Measurements from ENCODE around the gene FAF1.
"Not testable (repeated sequence)": the region's sequence is repeated elsewhere in the genome, so short reads cannot be mapped to it uniquely, and the experiment has no call there.

DNA sequence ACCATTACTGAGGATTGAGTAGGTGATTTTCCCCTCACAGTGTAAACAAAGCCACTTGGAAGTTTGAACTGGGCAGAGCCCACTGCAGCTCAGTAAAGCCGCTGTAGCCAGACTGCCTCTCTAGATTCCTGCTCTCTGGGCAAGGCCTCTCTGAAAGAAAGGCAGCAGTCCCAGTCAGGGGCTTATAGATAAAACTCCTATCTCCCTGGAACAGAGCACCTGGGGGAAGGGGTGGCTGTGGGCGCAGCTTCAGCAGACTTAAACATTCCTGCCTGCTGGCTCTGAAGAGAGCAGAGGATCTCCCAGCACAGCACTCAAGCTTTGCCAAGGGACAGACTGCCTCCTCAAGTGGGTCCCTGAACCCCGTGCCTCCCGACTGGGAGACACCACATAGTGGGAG is 45.5 kb upstream of the FAF1 start:
- TF ChIP-seq, protein P1, sequence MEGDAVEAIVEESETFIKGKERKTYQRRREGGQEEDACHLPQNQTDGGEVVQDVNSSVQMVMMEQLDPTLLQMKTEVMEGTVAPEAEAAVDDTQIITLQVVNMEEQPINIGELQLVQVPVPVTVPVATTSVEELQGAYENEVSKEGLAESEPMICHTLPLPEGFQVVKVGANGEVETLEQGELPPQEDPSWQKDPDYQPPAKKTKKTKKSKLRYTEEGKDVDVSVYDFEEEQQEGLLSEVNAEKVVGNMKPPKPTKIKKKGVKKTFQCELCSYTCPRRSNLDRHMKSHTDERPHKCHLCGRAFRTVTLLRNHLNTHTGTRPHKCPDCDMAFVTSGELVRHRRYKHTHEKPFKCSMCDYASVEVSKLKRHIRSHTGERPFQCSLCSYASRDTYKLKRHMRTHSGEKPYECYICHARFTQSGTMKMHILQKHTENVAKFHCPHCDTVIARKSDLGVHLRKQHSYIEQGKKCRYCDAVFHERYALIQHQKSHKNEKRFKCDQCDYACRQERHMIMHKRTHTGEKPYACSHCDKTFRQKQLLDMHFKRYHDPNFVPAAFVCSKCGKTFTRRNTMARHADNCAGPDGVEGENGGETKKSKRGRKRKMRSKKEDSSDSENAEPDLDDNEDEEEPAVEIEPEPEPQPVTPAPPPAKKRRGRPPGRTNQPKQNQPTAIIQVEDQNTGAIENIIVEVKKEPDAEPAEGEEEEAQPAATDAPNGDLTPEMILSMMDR (IDR thresholded peaks at IDR 0.05; ENCODE audit: low read depth, low read length, missing input control) = not testable (repeated sequence)
- not testable (repeated sequence) for TF ChIP-seq YY1 (IDR thresholded peaks at IDR 0.05)

Measured in liver (tissue), 2 donors.